ENCODE results near the gene HS3ST4.

DNA sequence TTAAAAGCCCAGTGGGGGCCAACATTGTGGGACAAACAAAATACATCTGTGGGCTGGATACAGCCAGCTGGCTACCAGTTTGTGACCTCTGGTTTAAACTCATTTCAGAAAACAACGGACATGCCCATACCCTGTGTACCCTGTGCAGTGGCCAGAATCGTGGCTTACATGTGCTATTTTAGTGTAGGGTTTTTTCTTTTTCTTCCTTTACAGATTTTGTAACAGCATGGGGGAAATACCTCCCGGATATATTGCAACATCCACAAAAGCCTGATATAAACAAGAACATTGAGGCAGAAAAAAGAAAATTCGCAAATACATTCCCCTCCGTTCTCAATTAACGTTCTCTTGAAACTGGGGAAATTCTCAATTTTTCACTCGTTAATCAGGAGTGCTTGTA lies 7.3 kb downstream of the HS3ST4 start:
- no peak for TF ChIP-seq POLR2AphosphoS5 (IDR thresholded peaks at IDR 0.05)
- TF ChIP-seq, protein P1, sequence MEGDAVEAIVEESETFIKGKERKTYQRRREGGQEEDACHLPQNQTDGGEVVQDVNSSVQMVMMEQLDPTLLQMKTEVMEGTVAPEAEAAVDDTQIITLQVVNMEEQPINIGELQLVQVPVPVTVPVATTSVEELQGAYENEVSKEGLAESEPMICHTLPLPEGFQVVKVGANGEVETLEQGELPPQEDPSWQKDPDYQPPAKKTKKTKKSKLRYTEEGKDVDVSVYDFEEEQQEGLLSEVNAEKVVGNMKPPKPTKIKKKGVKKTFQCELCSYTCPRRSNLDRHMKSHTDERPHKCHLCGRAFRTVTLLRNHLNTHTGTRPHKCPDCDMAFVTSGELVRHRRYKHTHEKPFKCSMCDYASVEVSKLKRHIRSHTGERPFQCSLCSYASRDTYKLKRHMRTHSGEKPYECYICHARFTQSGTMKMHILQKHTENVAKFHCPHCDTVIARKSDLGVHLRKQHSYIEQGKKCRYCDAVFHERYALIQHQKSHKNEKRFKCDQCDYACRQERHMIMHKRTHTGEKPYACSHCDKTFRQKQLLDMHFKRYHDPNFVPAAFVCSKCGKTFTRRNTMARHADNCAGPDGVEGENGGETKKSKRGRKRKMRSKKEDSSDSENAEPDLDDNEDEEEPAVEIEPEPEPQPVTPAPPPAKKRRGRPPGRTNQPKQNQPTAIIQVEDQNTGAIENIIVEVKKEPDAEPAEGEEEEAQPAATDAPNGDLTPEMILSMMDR (IDR thresholded peaks at IDR 0.05; ENCODE audit: poor library complexity, severe bottlenecking), result no peak

Data from neural cell (in vitro differentiated cells).